Osteocyte (in vitro differentiated cells): ENCODE measurements around the gene BCL2. TPM values are rescaled to one million over a fixed set of nuclear protein-coding genes. Genes with fewer than 3 reads are reported as not detected.

Source experiments
- DNase-seq: peaks from one replicate; pipeline ENCODE4 v3.0.0; 2021; ENCODE audit warnings: mixed read lengths; ENCODE audit not compliant: unreplicated experiment; ENCODE audit errors: extremely low spot score
- H3K27ac Mint-ChIP-seq: one replicate; pipeline ENCODE4 v1.8.0; 2021; ENCODE audit warnings: mild to moderate bottlenecking, mixed read lengths; ENCODE audit not compliant: unreplicated experiment
- H3K27me3 Mint-ChIP-seq: one replicate; pipeline ENCODE4 v1.8.0; 2021; ENCODE audit warnings: mixed read lengths; ENCODE audit not compliant: unreplicated experiment
- H3K36me3 Mint-ChIP-seq: one replicate; pipeline ENCODE4 v1.8.0; 2021; ENCODE audit warnings: mixed read lengths; ENCODE audit not compliant: unreplicated experiment
- H3K4me1 Mint-ChIP-seq: one replicate; pipeline ENCODE4 v1.8.0; 2021; ENCODE audit warnings: mixed read lengths; ENCODE audit not compliant: unreplicated experiment
- H3K4me3 Mint-ChIP-seq: one replicate; pipeline ENCODE4 v1.8.0; 2021; ENCODE audit warnings: mild to moderate bottlenecking, moderate library complexity, mixed read lengths; ENCODE audit not compliant: unreplicated experiment
- H3K9me3 Mint-ChIP-seq: one replicate; pipeline ENCODE4 v1.8.0; 2021; ENCODE audit warnings: mixed read lengths; ENCODE audit not compliant: unreplicated experiment
- total RNA-seq: library from RNA; stranded (reverse); gene quantifications from 2 replicates; pipeline ENCODE4 v1.2.1, GENCODE V29; 2021
- TF ChIP-seq, protein P1 (sequence below): fragments of 200-600 bp; sonication (generic); IDR thresholded peaks from 2 replicates; pipeline ENCODE4 v1.5.0; 2021; ENCODE audit warnings: antibody characterized with exemption, mild to moderate bottlenecking, moderate library complexity

BCL2 gene
- total RNA-seq, 1 donor from 2014 or later = 3.2 TPM

GRCh38 chr18:63187223-63187574 lies 132.4 kb downstream of the BCL2 start:
- no peak for DNase-seq
- no peak overlapping the region for H3K4me3 Mint-ChIP-seq
- peaks cover 17% of the 10 kb centered on the region for H3K4me1 Mint-ChIP-seq
- peak overlapping the region; percentile 32 for H3K27ac Mint-ChIP-seq
- TF ChIP-seq, protein P1, sequence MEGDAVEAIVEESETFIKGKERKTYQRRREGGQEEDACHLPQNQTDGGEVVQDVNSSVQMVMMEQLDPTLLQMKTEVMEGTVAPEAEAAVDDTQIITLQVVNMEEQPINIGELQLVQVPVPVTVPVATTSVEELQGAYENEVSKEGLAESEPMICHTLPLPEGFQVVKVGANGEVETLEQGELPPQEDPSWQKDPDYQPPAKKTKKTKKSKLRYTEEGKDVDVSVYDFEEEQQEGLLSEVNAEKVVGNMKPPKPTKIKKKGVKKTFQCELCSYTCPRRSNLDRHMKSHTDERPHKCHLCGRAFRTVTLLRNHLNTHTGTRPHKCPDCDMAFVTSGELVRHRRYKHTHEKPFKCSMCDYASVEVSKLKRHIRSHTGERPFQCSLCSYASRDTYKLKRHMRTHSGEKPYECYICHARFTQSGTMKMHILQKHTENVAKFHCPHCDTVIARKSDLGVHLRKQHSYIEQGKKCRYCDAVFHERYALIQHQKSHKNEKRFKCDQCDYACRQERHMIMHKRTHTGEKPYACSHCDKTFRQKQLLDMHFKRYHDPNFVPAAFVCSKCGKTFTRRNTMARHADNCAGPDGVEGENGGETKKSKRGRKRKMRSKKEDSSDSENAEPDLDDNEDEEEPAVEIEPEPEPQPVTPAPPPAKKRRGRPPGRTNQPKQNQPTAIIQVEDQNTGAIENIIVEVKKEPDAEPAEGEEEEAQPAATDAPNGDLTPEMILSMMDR = no peak
- no peaks in the 10 kb centered on the region for H3K36me3 Mint-ChIP-seq
- H3K27me3 Mint-ChIP-seq = no peaks in the 10 kb centered on the region
- no peaks in the 10 kb centered on the region for H3K9me3 Mint-ChIP-seq

- peaks cover 17% of the 10 kb centered on the region for H3K4me1 Mint-ChIP-seq
- DNase-seq = no peak
- TF ChIP-seq, protein P1 = no peak
- H3K27me3 Mint-ChIP-seq = no peaks in the 10 kb centered on the region
- H3K4me3 Mint-ChIP-seq = no peak overlapping the region
- no peaks in the 10 kb centered on the region for H3K36me3 Mint-ChIP-seq
- peak overlapping the region; percentile 32 for H3K27ac Mint-ChIP-seq
- no peaks in the 10 kb centered on the region for H3K9me3 Mint-ChIP-seq
Measured at GRCh38 chr18:63186520-63187222, 132.9 kb downstream of the BCL2 start.

- TF ChIP-seq, protein P1 = no peak
- Mint-ChIP-seq H3K27me3 (no peaks in the 10 kb centered on the region), H3K9me3 (no peaks in the 10 kb centered on the region), H3K36me3 (no peaks in the 10 kb centered on the region), H3K4me1 (peaks cover 17% of the 10 kb centered on the region), H3K4me3 (no peak overlapping the region), H3K27ac (peak overlapping the region; percentile 32)
- no peak for DNase-seq
Measured at GRCh38 chr18:63185984-63186383, 133.6 kb downstream of the BCL2 start.

GRCh38 chr18:63183952-63184770 lies 135.4 kb downstream of the BCL2 start:
- TF ChIP-seq, protein P1 = no peak
- Mint-ChIP-seq H3K36me3 (no peaks in the 10 kb centered on the region), H3K4me3 (no peak overlapping the region), H3K4me1 (peaks cover 19% of the 10 kb centered on the region), H3K27me3 (no peaks in the 10 kb centered on the region), H3K9me3 (no peaks in the 10 kb centered on the region), H3K27ac (no peak overlapping the region)
- DNase-seq = no peak

GRCh38 chr18:63183378-63183777 lies 136.2 kb downstream of the BCL2 start:
- H3K36me3 Mint-ChIP-seq = no peaks in the 10 kb centered on the region
- DNase-seq = no peak
- TF ChIP-seq, protein P1 = no peak
- no peak overlapping the region for H3K4me3 Mint-ChIP-seq
- peaks cover 27% of the 10 kb centered on the region for H3K4me1 Mint-ChIP-seq
- no peaks in the 10 kb centered on the region for H3K9me3 Mint-ChIP-seq
- no peaks in the 10 kb centered on the region for H3K27me3 Mint-ChIP-seq
- no peak overlapping the region for H3K27ac Mint-ChIP-seq
